CD4-positive, alpha-beta T cell treated with Interleukin-4 for 1 hour (primary cell): ENCODE results near the gene VSTM5.
A peak's percentile ranks its signal among the peaks of the same experiment; 100 is the strongest.
"Not testable (repeated sequence)": the region's sequence is repeated elsewhere in the genome, so short reads cannot be mapped to it uniquely, and the experiment has no call there.

Experiments
- DNase-seq, 2 donors: peaks; one replicate each; pipeline ENCODE4 v3.0.0-alpha.2; 2020 to 2022

Gene VSTM5

GRCh38 chr11:93850594-93851018 lies at the start of gene VSTM5:
VSTM5 (minus strand) TSS chr11:93850618; CDS start chr11:93850502, 116 bp downstream.
- DNase-seq: no peak

GRCh38 chr11:93895106-93895862 lies 44.9 kb upstream of the VSTM5 start:
- DNase-seq: peak in 1 of 2 donors; percentile 28

GRCh38 chr11:93890391-93891051 lies 40.1 kb upstream of the VSTM5 start:
- no peak for DNase-seq

GRCh38 chr11:93887111-93887510 lies 36.7 kb upstream of the VSTM5 start:
- no peak for DNase-seq

DNA sequence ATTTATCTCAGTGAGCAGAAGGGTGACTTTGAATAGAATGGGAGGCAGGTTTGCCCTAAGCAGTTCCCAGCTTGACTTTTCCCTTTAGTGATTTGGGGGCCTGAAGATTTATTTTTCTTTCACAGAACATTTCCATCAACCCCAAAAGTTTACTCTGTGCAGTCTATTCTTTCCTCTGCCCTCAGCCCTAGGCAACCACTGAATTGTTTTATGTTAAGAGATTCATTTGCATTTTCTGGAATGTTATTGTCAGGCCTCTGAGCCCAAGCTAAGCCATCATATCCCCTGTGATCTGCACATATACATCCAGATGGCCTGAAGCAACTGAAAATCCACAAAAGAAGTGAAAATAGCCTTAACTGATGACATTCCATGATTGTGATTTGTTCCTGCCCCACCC lies 28.7 kb upstream of the VSTM5 start:
- not testable (repeated sequence) for DNase-seq

GRCh38 chr11:93875637-93876036 lies 25.2 kb upstream of the VSTM5 start:
- no peak for DNase-seq

DNA sequence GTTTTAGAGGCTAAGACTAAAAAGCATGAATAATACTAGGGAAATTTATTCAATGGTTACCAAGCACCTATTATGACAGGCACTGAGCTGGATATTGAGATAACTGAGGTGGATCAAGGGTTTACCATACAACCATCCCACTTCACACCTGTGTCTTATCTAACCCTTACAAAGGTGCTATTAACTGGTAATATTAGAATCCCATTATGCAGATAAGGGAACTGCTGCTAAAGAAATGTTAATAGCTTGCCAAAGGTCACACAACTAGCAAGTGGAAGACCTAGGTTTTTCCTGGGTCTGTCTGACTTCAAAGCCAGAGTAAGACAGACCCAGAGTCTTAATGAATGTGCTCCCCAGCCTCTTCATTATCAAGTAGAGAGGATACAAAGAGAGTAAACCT lies 21.1 kb upstream of the VSTM5 start:
- no peak for DNase-seq

DNA sequence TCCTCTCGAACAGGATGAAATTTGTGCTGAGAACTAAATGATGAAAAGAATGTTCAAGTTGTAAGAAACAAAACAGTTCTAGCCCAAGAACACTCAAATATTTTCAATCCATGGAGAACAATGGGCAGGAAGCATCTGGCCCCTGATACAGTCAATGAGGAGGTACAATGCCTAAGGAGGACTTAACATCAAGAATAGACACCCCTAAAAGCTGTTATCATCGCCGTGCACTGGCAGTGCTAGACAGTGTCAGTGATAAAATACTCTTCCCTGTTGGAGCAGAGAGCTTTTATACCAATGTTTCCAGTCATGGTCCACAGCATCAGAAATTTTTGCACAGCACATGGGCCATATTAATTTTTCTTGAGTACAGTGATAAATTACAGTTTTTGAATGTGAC lies 20.2 kb upstream of the VSTM5 start:
- no peak for DNase-seq

GRCh38 chr11:93869830-93870229 lies 19.4 kb upstream of the VSTM5 start:
- DNase-seq: no peak

GRCh38 chr11:93868404-93868803 lies 18.0 kb upstream of the VSTM5 start:
- DNase-seq: not testable (repeated sequence)

DNA sequence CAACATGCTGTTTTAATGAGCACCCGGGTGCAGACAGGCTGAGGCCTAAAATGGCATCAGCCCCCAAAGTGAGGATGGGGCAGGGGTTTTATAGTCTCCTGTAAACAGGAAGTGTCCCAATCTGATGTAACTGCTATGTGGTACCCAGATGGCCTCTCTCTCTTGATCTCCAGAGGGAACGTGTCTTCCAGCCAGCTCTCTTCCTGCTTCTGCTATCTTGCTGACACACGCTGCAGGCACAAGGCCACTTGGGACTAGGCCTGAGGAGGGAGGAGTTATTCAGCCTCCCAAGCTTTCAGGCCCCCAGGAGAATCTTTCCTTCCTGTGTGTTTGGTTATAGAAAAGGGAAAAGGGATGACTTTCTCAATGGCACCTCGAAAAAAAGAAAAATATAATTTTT lies 11.4 kb upstream of the VSTM5 start:
- DNase-seq: no peak

GRCh38 chr11:93858121-93858775 lies 7.8 kb upstream of the VSTM5 start:
- DNase-seq: no peak

GRCh38 chr11:93857413-93858120 lies 7.1 kb upstream of the VSTM5 start:
- no peak for DNase-seq

DNA sequence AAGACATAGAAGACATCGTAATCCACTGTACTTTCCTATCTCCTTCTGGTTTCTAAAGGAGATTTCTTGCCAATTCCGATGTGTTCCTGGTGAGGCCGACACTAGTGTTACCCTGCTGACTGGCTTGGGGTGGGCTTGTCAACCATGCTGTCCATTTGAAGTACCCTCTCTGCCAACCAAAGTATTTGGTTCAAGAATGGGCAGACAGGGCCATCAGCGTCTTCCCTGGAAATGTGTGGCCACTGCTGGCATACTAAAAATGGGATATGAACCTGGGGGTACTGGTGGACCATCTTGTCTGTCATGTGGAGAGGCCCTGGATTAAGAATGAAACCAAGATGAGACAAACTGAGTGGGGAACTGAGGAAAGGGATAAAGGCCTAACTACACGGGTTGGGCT lies 1.8 kb upstream of the VSTM5 start:
- no peak for DNase-seq

GRCh38 chr11:93849751-93850593 lies 446 bp downstream of the VSTM5 start:
- DNase-seq: no peak

DNA sequence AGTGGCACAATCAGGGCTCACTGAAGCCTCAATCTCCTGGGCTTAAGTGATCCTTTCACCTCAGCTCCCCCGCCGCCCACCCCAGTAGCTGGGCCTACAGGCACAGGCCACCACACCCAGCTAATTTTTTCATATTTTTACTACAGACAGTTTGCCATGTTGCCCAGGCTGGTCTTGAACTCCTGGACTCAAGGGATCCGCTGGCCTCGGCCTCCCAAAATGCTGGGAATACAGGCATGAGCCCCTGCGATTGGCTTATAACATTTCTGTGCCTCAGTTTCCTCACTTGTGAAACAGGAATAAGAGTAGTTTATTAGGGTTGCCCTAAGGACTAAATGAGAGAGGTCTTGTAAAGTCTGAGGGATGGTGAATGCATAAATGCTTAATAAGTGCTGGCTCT lies 1.2 kb downstream of the VSTM5 start:
- DNase-seq: no peak

GRCh38 chr11:93846411-93846810 lies 4.0 kb downstream of the VSTM5 start:
- DNase-seq: no peak

DNA sequence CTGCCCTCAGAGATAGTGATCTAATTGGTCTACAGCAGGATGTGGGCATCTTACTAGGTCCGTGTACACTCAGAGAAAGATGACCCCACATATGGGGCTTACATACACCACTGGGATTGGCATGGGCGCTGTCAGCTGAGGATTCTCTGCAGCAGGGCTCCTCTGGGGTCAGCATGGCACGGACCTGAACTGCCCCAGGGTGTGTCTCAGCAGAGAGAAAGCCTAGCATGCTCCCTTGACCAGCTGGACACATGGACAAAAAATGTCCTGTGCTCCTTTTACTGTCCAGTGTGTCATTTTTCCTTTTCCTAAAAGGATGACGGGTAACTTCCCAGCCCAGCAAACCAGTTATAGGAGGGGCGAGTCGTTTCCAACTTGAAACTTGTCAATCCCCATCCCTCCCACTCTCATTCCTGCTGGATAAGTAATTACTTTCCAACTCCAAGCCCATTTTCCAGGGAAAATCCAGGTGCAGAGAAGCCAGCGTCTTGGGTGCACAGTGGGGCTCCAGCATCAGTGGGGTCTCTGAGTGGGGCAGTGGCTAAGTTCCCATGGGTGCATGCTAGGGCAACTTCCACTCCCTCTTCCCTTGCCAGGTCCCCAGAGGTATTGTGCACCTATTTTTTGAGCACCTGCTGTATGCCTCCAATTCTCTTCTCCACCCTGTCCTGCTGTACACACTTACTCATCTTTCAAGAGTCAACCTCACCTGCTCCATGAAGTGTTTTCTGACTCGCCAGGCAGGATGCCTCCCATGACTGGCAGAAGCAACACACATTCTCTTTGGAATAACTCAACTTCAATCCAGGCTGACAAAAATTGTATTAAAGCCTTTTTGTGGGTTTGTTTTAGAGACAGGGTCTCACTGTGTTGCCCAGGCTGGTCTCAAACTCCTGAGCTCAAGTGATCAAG lies 5.0 kb downstream of the VSTM5 start:
- DNase-seq: no peak

- no peak for DNase-seq
Measured at GRCh38 chr11:93844568-93844967, 5.8 kb downstream of the VSTM5 start.

- no peak for DNase-seq
Measured at GRCh38 chr11:93843906-93844305, 6.5 kb downstream of the VSTM5 start.

DNA sequence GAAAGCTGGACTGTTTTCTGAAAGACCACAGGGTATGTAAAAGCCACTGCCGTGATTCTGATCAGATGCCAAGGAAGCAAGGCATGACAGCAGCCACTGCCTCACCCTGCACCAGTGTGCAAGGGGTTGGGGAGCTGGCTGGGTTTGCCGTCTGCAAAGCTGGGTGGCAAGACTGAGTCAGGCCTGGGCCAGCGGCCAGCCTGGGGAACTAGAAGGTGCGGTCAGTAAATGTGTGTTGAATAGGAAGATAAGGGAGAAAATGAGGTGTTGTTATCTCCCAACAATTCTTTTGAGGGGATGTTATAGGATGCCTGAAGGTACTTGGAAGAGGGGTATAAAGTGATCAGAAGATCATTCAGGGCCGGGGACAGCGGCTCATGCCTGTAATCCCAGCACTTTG lies 8.0 kb downstream of the VSTM5 start:
- no peak for DNase-seq
